ENCODE data around the gene ALKBH7.
"Not testable (repeated sequence)": the region's sequence is repeated elsewhere in the genome, so short reads cannot be mapped to it uniquely, and the experiment has no call there.

DNA sequence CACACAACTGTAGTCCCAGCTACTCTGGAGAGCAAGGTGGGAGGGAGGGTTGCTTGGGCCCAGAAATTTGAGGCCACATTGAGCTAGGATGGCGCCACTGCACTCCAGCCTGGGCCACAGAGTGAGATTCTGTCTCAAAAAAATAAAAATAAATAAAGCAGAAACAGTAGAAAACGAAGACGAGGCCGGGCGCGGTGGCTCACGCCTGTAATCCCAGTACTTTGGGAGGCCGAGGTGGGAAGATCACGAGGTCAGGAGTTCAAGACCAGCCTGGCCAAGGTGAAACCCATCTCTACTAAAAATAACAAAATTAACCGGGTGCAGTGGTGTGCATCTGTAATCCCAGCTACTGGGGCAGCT is 11.8 kb upstream of the ALKBH7 start:
- TF ChIP-seq CTCF (IDR thresholded peaks at IDR 0.05; ENCODE audit: poor library complexity, severe bottlenecking); EP300 (conservative IDR thresholded peaks at IDR 0.05; ENCODE audit: poor library complexity, severe bottlenecking); RAD21 (conservative IDR thresholded peaks at IDR 0.05); SMC3 (conservative IDR thresholded peaks at IDR 0.05; ENCODE audit: poor library complexity); POLR2AphosphoS5 (IDR thresholded peaks at IDR 0.05): not testable (repeated sequence)
- TF ChIP-seq, protein P1, sequence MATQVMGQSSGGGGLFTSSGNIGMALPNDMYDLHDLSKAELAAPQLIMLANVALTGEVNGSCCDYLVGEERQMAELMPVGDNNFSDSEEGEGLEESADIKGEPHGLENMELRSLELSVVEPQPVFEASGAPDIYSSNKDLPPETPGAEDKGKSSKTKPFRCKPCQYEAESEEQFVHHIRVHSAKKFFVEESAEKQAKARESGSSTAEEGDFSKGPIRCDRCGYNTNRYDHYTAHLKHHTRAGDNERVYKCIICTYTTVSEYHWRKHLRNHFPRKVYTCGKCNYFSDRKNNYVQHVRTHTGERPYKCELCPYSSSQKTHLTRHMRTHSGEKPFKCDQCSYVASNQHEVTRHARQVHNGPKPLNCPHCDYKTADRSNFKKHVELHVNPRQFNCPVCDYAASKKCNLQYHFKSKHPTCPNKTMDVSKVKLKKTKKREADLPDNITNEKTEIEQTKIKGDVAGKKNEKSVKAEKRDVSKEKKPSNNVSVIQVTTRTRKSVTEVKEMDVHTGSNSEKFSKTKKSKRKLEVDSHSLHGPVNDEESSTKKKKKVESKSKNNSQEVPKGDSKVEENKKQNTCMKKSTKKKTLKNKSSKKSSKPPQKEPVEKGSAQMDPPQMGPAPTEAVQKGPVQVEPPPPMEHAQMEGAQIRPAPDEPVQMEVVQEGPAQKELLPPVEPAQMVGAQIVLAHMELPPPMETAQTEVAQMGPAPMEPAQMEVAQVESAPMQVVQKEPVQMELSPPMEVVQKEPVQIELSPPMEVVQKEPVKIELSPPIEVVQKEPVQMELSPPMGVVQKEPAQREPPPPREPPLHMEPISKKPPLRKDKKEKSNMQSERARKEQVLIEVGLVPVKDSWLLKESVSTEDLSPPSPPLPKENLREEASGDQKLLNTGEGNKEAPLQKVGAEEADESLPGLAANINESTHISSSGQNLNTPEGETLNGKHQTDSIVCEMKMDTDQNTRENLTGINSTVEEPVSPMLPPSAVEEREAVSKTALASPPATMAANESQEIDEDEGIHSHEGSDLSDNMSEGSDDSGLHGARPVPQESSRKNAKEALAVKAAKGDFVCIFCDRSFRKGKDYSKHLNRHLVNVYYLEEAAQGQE (IDR thresholded peaks at IDR 0.05; ENCODE audit: borderline replicate concordance) = not testable (repeated sequence)
